CD4-positive, CD25-positive, alpha-beta regulatory T cell (primary cell): Measurements from ENCODE around the gene MMS19. TPM values are rescaled to one million over a fixed set of nuclear protein-coding genes. Genes with fewer than 3 reads are reported as not detected.

Source experiments
- ATAC-seq, 2 donors: fragments of 150-1000 bp; cut with Tn5 transposase; one replicate each; pipeline ENCODE4 v1.10.0; 2021; ENCODE audit warnings: low read depth in 2 of 2, moderate number of reproducible peaks in 2 of 2, moderate library complexity in 1 of 2
- DNase-seq, 3 donors: peaks; one replicate each; pipeline versions ENCODE4 v3.0.0 to v3.0.0-alpha.2; 2012 to 2022; ENCODE audit warnings: mixed read lengths in 1 of 3
- H3K27ac ChIP-seq: one replicate; pipeline ENCODE4 v1.7.0; 2013; ENCODE audit warnings: mild to moderate bottlenecking, low read length; ENCODE audit not compliant: insufficient read depth, poor library complexity, severe bottlenecking
- H3K27me3 ChIP-seq: one replicate; pipeline ENCODE4 v1.7.0; 2013; ENCODE audit warnings: low read length; ENCODE audit not compliant: control insufficient read depth, insufficient read depth
- H3K36me3 ChIP-seq: one replicate; pipeline ENCODE4 v1.7.0; 2013; ENCODE audit warnings: mild to moderate bottlenecking, low read length, moderate library complexity; ENCODE audit not compliant: control insufficient read depth, insufficient read depth
- H3K4me1 ChIP-seq: 2 replicates; pipeline ENCODE4 v1.7.0; 2013; ENCODE audit warnings: mild to moderate bottlenecking, low read length; ENCODE audit not compliant: insufficient read depth, control insufficient read depth, poor library complexity, severe bottlenecking
- H3K4me3 ChIP-seq: one replicate; pipeline ENCODE4 v1.7.0; 2013; ENCODE audit warnings: low read depth, mild to moderate bottlenecking, low read length, moderate library complexity
- H3K9me3 ChIP-seq, 2 experiments: 1 replicate in 1 of 2; 2 replicates in 1 of 2; pipeline ENCODE4 v1.7.0; 2013; ENCODE audit warnings: low read length in 2 of 2, mild to moderate bottlenecking in 1 of 2, moderate library complexity in 1 of 2; ENCODE audit not compliant: control insufficient read depth in 2 of 2
- H3K27ac Mint-ChIP-seq, 3 donors: one replicate each; pipeline ENCODE4 v1.8.0; 2020 to 2022; ENCODE audit warnings: mild to moderate bottlenecking in 3 of 3, mixed read lengths in 3 of 3, moderate library complexity in 2 of 3
- H3K27me3 Mint-ChIP-seq: one replicate; pipeline ENCODE4 v1.8.0; 2022; ENCODE audit warnings: mild to moderate bottlenecking, mixed read lengths
- H3K36me3 Mint-ChIP-seq: one replicate; pipeline ENCODE4 v1.8.0; 2020; ENCODE audit warnings: mixed read lengths
- H3K4me1 Mint-ChIP-seq, 4 donors: one replicate each; pipeline ENCODE4 v1.8.0; 2020 to 2022; ENCODE audit warnings: mixed read lengths in 4 of 4, mild to moderate bottlenecking in 1 of 4
- H3K4me3 Mint-ChIP-seq, 4 donors: one replicate each; pipeline ENCODE4 v1.8.0; 2020 to 2022; ENCODE audit warnings: mild to moderate bottlenecking in 4 of 4, mixed read lengths in 4 of 4, moderate library complexity in 3 of 4
- H3K9me3 Mint-ChIP-seq, 7 donors: one replicate each; pipeline ENCODE4 v1.8.0; 2020 to 2022; ENCODE audit warnings: mixed read lengths in 7 of 7, mild to moderate bottlenecking in 3 of 7, moderate library complexity in 2 of 7
- polyA plus RNA-seq, 4 donors: library from polyadenylated mRNA; unstranded; fragments of 300-500 nt; fragmentation: Illumina TruSeq; gene quantifications; one replicate each; pipeline ENCODE4 v1.2.3, GENCODE V29; 2021
- total RNA-seq: library from RNA; stranded (reverse); gene quantifications from one replicate; pipeline ENCODE4 v1.2.3, GENCODE V29; 2022

Gene MMS19
- total and polyA plus RNA-seq, 5 donors from 2014 or later, result 26.7 to 59.6 (median 36.2) TPM

- Mint-ChIP-seq H3K27me3 (peaks cover 13% of the 10 kb centered on the region), H3K9me3 (no peaks in the 10 kb centered on the region), H3K36me3 (no peaks in the 10 kb centered on the region), H3K4me3 (no peak overlapping the region), H3K4me1 (peaks cover 0 to 3% (median 0%) of the 10 kb centered on the region in 4 donors), H3K27ac (no peak overlapping the region)
- ATAC-seq (no peak), DNase-seq (no peak)
- H3K4me3 ChIP-seq, result no peak overlapping the region
- H3K36me3 ChIP-seq, result no peaks in the 10 kb centered on the region
- H3K4me1 ChIP-seq, result no peaks in the 10 kb centered on the region
- H3K27ac ChIP-seq, result no peak overlapping the region
- peaks cover 15% of the 10 kb centered on the region for H3K27me3 ChIP-seq
- no peaks in the 10 kb centered on the region for H3K9me3 ChIP-seq
Measured at GRCh38 chr10:97506199-97506991, 8.2 kb upstream of the MMS19 start.

DNA sequence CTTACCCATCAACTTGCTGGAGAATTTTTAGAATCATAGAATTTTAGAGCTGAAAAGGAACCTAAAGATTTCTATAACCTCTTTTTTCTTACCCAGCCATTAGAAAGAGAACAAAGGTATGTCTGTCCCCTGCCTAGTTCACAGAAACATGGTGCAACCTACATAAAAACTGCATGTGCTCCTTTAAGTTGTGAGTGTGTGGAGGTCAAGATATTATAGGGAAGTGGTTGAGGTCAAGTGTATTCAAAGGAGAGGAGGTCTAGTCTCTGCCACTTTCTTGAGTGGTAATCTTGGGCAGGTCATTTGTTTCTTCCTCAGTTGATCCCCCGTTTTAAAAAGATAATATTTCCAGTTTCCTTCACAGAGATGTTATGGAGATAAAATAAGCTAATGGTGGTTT is 6.9 kb upstream of the MMS19 start:
- H3K9me3 ChIP-seq, result no peaks in the 10 kb centered on the region
- Mint-ChIP-seq H3K27ac (no peak overlapping the region), H3K9me3 (no peaks in the 10 kb centered on the region), H3K4me1 (peaks cover 0 to 7% (median 5%) of the 10 kb centered on the region in 4 donors), H3K27me3 (peaks cover 22% of the 10 kb centered on the region), H3K36me3 (no peaks in the 10 kb centered on the region), H3K4me3 (no peak overlapping the region)
- no peak overlapping the region for H3K4me3 ChIP-seq
- H3K36me3 ChIP-seq, result no peaks in the 10 kb centered on the region
- H3K4me1 ChIP-seq, result no peaks in the 10 kb centered on the region
- no peak overlapping the region for H3K27ac ChIP-seq
- H3K27me3 ChIP-seq, result peaks cover 24% of the 10 kb centered on the region
- DNase-seq (no peak), ATAC-seq (no peak)

- no peak overlapping the region for H3K4me3 Mint-ChIP-seq
- no peaks in the 10 kb centered on the region for H3K36me3 ChIP-seq
- H3K4me3 ChIP-seq, result no peak overlapping the region
- no peaks in the 10 kb centered on the region for H3K36me3 Mint-ChIP-seq
- H3K27me3 Mint-ChIP-seq, result peaks cover 29% of the 10 kb centered on the region
- H3K27ac ChIP-seq, result no peak overlapping the region
- H3K27me3 ChIP-seq, result peaks cover 25% of the 10 kb centered on the region
- peaks cover 4 to 14% (median 8%) of the 10 kb centered on the region in 4 donors for H3K4me1 Mint-ChIP-seq
- ATAC-seq, result no peak
- DNase-seq, result no peak
- H3K4me1 ChIP-seq, result peaks cover 9% of the 10 kb centered on the region
- no peaks in the 10 kb centered on the region for H3K9me3 Mint-ChIP-seq
- H3K27ac Mint-ChIP-seq, result no peak overlapping the region
- H3K9me3 ChIP-seq, result no peaks in the 10 kb centered on the region
Measured at GRCh38 chr10:97503406-97503805, 5.2 kb upstream of the MMS19 start.

DNA sequence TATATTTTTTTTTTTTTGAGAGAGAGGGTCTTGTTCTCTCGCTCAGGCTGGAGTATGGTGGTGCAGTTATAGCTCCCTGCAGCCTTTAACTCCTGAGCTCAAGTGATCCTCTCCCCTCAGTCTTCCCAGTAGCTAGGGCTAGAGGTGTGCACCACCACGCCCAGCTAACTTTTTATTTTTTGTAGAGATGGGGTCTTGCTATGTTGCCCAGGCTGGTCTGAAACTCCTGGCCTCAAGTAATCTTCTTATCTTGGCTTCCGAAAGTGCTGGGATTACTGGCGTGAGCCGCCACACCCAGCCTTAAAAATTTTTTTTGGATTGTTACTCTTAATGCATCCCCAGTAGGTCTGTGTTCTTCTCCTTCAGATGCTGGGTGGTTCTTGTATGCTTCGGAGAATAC is 4.7 kb upstream of the MMS19 start:
- Histone ChIP-seq H3K36me3 (no peaks in the 10 kb centered on the region), H3K4me1 (peaks cover 9% of the 10 kb centered on the region), H3K9me3 (no peaks in the 10 kb centered on the region), H3K27me3 (peaks cover 25% of the 10 kb centered on the region), H3K27ac (no peak overlapping the region), H3K4me3 (no peak overlapping the region)
- Mint-ChIP-seq H3K4me1 (peaks cover 4 to 16% (median 10%) of the 10 kb centered on the region in 4 donors), H3K4me3 (peak overlapping the region in 1 of 4 donors; percentile 48), H3K27ac (no peak overlapping the region), H3K9me3 (no peaks in the 10 kb centered on the region), H3K36me3 (no peaks in the 10 kb centered on the region), H3K27me3 (peaks cover 33% of the 10 kb centered on the region)
- DNase-seq (no peak), ATAC-seq (no peak)

GRCh38 chr10:97500297-97500575 is 2.0 kb upstream of the MMS19 start:
- H3K27ac Mint-ChIP-seq, result peak overlapping the region in 1 of 3 donors; percentile 4
- H3K27me3 ChIP-seq, result peaks cover 25% of the 10 kb centered on the region
- no peaks in the 10 kb centered on the region for H3K36me3 ChIP-seq
- no peaks in the 10 kb centered on the region for H3K36me3 Mint-ChIP-seq
- DNase-seq (no peak), ATAC-seq (no peak)
- H3K4me3 ChIP-seq, result no peak overlapping the region
- no peak overlapping the region for H3K27ac ChIP-seq
- peak overlapping the region; percentile 81 to 91 (median 84) for H3K4me3 Mint-ChIP-seq
- no peaks in the 10 kb centered on the region for H3K9me3 ChIP-seq
- H3K9me3 Mint-ChIP-seq, result no peaks in the 10 kb centered on the region
- H3K4me1 Mint-ChIP-seq, result peaks cover 11 to 41% (median 28%) of the 10 kb centered on the region in 4 donors
- H3K27me3 Mint-ChIP-seq, result peaks cover 33% of the 10 kb centered on the region
- H3K4me1 ChIP-seq, result peaks cover 29% of the 10 kb centered on the region

DNA sequence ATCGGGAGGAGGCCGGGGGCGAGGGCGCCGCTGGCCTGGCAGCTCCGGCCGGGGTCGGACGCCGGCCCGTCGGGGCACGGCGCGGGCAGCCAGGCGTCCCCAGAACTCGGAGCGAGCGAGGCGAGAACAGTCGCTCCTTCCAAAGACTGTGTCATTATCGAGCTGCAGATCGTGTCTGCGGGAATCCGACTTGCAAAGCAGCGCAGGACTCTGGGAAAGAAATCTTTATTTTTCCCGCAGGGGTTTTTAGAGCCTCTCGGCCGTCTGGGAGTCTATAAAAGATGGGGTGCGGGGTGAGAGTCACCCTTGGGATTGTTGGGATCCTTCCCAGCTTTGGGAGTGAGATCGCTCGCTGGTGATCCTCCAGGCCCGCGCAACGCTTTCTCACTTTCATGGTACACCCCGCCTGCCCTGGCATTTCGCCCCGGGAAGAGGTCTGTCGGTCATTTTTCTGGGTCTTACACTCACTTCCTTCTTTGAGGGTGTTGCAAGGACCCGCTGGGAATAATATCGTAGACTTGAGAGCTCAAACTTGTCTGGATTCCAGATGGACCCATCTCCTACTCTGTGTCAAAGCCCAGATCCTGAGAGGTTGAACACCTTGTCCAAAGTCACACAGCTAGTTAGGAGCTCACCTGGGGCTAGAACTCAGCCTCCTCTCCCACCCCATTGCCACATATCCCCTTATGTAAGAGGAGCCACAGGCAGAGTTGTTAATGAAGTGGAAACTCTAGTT is 1.5 kb upstream of the MMS19 start:
- H3K9me3 ChIP-seq, result no peaks in the 10 kb centered on the region
- ATAC-seq, result no peak
- peak overlapping the region; percentile 37 for H3K4me3 ChIP-seq
- Mint-ChIP-seq H3K27ac (peak overlapping the region in 2 of 3 donors; percentile 4 to 44), H3K4me1 (peaks cover 11 to 46% (median 32%) of the 10 kb centered on the region in 4 donors), H3K4me3 (peak overlapping the region; percentile 81 to 91 (median 84)), H3K9me3 (no peaks in the 10 kb centered on the region), H3K27me3 (peaks cover 33% of the 10 kb centered on the region), H3K36me3 (no peaks in the 10 kb centered on the region)
- no peak overlapping the region for H3K27ac ChIP-seq
- peaks cover 34% of the 10 kb centered on the region for H3K4me1 ChIP-seq
- DNase-seq, result no peak
- H3K36me3 ChIP-seq, result no peaks in the 10 kb centered on the region
- peaks cover 21% of the 10 kb centered on the region for H3K27me3 ChIP-seq

DNA sequence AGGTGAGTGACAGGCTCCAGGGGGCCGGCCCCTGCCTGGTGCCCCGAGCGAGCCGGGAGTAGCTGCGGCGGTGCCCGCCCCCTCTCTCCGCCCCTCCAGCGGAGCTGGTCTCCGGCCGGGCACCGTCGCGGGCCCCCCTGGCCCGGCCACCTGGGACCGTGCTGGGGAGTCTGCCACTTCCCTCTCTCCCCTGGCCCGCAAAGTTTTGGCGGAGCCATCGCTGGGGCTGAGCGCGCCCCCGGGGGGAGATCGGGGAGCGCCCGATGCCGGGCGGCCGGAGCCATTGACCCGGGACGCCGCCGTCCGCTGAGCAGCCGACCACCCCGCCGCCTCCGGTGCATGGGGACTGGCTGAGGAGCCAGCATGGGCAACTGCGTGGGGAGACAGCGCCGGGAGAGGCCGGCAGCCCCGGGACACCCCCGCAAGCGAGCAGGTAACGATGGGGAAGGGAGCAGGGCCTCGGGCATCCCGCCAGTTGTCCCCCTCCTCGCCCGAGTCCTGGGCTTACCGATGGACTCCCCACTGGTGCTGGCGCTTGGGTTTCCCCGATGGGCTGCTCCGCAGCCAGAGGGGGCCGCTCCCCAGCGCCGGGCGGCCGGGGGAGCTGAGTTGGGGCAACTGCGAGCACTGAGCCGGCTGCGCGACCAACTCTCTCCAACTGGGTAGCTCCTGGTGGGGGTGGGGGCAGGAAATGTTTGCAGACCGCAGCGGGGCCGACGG is 779 bp upstream of the MMS19 start, which contains the start of gene UBTD1:
Gene UBTD1 (plus strand): TSS at position 84 of the 720 bp plus-strand sequence. CDS start 280 bp downstream, at position 364.
- Mint-ChIP-seq H3K9me3 (no peaks in the 10 kb centered on the region), H3K27me3 (peaks cover 33% of the 10 kb centered on the region), H3K4me1 (peaks cover 11 to 53% (median 39%) of the 10 kb centered on the region in 4 donors), H3K36me3 (no peaks in the 10 kb centered on the region), H3K4me3 (peak within 1 kb of the TSS; percentile 95 to 99 (median 98)), H3K27ac (peak within 1 kb of the TSS; percentile 96 to 98 (median 98))
- DNase-seq, result peak; percentile 25 to 34 (median 32)
- peak within 1 kb of the TSS; percentile 87 for H3K27ac ChIP-seq
- H3K36me3 ChIP-seq, result no peaks in the 10 kb centered on the region
- peaks cover 20% of the 10 kb centered on the region for H3K27me3 ChIP-seq
- H3K4me3 ChIP-seq, result peak within 1 kb of the TSS; percentile 96
- H3K4me1 ChIP-seq, result peaks cover 36% of the 10 kb centered on the region
- no peak for ATAC-seq
- H3K9me3 ChIP-seq, result no peaks in the 10 kb centered on the region
